Measurements from ENCODE around the gene B9D1. TPM values are rescaled to one million over a fixed set of nuclear protein-coding genes. Genes with fewer than 3 reads are reported as not detected.

The B9D1 gene
- total and polyA plus RNA-seq, 8 donors, result 6.6 to 39.6 (median 12.5) TPM

DNA sequence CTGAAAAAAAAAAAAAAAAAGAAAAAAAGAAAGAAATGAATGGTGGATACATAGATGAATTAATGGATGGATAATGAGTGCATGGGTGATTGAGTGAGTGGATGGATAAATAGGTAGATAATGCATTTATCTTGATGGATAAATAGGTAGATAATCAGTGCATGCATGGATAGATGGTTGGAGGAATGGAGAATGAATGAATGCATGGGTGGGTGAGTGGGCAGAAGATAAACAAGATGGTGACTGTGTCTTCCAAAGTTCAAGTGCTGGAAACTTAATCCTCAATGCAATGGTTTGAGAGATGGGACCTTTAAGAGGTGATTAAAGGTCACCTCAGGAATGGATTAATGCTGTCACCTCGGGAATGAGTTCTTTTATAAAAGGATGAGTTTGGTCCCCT, 41.7 kb upstream of the B9D1 start:
- TF ChIP-seq, protein P1, sequence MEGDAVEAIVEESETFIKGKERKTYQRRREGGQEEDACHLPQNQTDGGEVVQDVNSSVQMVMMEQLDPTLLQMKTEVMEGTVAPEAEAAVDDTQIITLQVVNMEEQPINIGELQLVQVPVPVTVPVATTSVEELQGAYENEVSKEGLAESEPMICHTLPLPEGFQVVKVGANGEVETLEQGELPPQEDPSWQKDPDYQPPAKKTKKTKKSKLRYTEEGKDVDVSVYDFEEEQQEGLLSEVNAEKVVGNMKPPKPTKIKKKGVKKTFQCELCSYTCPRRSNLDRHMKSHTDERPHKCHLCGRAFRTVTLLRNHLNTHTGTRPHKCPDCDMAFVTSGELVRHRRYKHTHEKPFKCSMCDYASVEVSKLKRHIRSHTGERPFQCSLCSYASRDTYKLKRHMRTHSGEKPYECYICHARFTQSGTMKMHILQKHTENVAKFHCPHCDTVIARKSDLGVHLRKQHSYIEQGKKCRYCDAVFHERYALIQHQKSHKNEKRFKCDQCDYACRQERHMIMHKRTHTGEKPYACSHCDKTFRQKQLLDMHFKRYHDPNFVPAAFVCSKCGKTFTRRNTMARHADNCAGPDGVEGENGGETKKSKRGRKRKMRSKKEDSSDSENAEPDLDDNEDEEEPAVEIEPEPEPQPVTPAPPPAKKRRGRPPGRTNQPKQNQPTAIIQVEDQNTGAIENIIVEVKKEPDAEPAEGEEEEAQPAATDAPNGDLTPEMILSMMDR (IDR thresholded peaks at IDR 0.05), result no peak
- no peaks in the 10 kb centered on the region for H3K36me3 ChIP-seq
- DNase-seq (no peak), FAIRE-seq (no peak), ATAC-seq (no peak)
- WGBS, 2 donors, result 47 to 69% methylated on average over 1 of the region's 1 CpG
- H3K4me1 ChIP-seq, result no peaks in the 10 kb centered on the region
- intact Hi-C loops (cut with DNase I), result no loop called here
- no peak overlapping the region for H3K4me3 ChIP-seq
- no peak overlapping the region for H3K27ac ChIP-seq
- H3K9me3 ChIP-seq, result no peaks in the 10 kb centered on the region
- H3K27me3 ChIP-seq, result no peaks in the 10 kb centered on the region

GRCh38 chr17:19403021-19403420, 40.5 kb upstream of the B9D1 start:
- H3K9me3 ChIP-seq, result no peaks in the 10 kb centered on the region
- peaks cover 0 to 4% (median 3%) of the 10 kb centered on the region in 3 donors for H3K4me1 ChIP-seq
- WGBS, 2 donors, result 81 to 82% methylated on average over 4 of the region's 4 CpGs
- no peaks in the 10 kb centered on the region for H3K36me3 ChIP-seq
- no peak for DNase-seq
- no peak overlapping the region for H3K4me3 ChIP-seq
- ATAC-seq, result no peak
- intact Hi-C loops (cut with DNase I), result no loop called here
- TF ChIP-seq, protein P1 (IDR thresholded peaks at IDR 0.05), result no peak
- no peak for FAIRE-seq
- H3K27me3 ChIP-seq, result no peaks in the 10 kb centered on the region
- no peak overlapping the region for H3K27ac ChIP-seq

GRCh38 chr17:19402171-19402570, 39.6 kb upstream of the B9D1 start:
- ATAC-seq, result no peak
- H3K27me3 ChIP-seq, result no peaks in the 10 kb centered on the region
- FAIRE-seq, result no peak
- DNase-seq, result no peak
- no peak overlapping the region for H3K4me3 ChIP-seq
- H3K4me1 ChIP-seq, result peaks cover 0 to 4% (median 3%) of the 10 kb centered on the region in 3 donors
- TF ChIP-seq, protein P1 (IDR thresholded peaks at IDR 0.05), result no peak
- 79 to 87% methylated on average over 1 of the region's 1 CpG for WGBS, 2 donors
- intact Hi-C loops (cut with DNase I), result no loop called here
- H3K36me3 ChIP-seq, result no peaks in the 10 kb centered on the region
- no peaks in the 10 kb centered on the region for H3K9me3 ChIP-seq
- H3K27ac ChIP-seq, result no peak overlapping the region

DNA sequence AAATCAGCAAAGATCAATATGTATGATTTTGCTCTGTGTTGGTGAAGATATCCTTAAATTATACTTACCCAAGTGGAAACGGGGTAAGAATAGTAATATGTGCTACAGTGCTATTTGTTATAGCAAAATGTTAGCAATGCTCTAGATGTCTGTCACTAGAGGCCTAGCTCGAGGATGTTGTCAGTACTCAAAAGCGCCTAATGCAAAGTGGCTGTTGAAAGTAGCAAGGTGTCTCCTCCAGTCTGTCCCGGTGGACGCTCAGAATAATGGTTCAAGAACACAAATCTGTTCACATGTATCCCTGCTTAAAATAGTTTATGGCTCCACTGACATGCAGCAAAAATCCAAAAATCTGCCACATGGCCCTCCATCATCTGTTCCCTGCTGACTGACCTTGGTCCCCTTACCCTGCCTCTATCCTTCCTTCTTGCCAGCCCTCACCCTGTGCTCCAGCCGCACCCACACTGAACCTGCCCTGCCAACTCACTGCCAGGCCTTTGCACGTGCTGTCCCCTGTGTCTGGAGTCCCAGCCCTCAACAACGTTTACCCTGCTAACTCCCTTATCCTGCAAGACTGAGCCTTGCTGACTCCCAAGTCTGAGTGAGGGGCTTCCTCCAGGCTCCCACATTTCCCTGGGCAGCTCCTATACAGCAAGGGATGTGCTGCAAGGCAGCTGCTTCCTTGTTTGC, 38.9 kb upstream of the B9D1 start:
- DNase-seq, result no peak

More for the DNA sequence above, 38.9 kb upstream of the B9D1 start:
- no peak overlapping the region for H3K4me3 ChIP-seq
- ATAC-seq (no peak), FAIRE-seq (no peak)
- 71 to 80% methylated on average over 8 of the region's 8 CpGs for WGBS, 2 donors
- peaks cover 0 to 4% (median 3%) of the 10 kb centered on the region in 3 donors for H3K4me1 ChIP-seq
- TF ChIP-seq, protein P1 (IDR thresholded peaks at IDR 0.05), result no peak
- H3K27me3 ChIP-seq, result no peaks in the 10 kb centered on the region
- H3K27ac ChIP-seq, result no peak overlapping the region
- no peaks in the 10 kb centered on the region for H3K36me3 ChIP-seq
- H3K9me3 ChIP-seq, result no peaks in the 10 kb centered on the region
- intact Hi-C loops (cut with DNase I), result no loop called here
